Liver (tissue), 9 donors: ENCODE results near the gene TTLL12. TPM values are rescaled to one million over a fixed set of nuclear protein-coding genes. Genes with fewer than 3 reads are reported as not detected.

ENCODE experiments used
- DNase-seq: peaks from one replicate; pipeline ENCODE4 v3.0.0-alpha.2; 2017; ENCODE audit warnings: low spot score
- H3K27ac ChIP-seq, 2 donors: one replicate each; pipeline ENCODE4 v1.7.0; 2013; ENCODE audit warnings: inconsistent platforms in 2 of 2, low read length in 2 of 2, control low read depth in 1 of 2, low read depth in 1 of 2, mild to moderate bottlenecking in 1 of 2
- H3K27me3 ChIP-seq, 4 donors: one replicate each; pipeline versions ENCODE4 v1.6.1 to v1.7.0; 2013; ENCODE audit warnings: low read length in 3 of 4, inconsistent platforms in 1 of 4, mild to moderate bottlenecking in 1 of 4, moderate library complexity in 1 of 4; ENCODE audit not compliant: control insufficient read depth in 4 of 4, insufficient read depth in 4 of 4
- H3K36me3 ChIP-seq, 4 donors: one replicate each; pipeline versions ENCODE4 v1.6.1 to v1.7.0; 2013; ENCODE audit warnings: low read length in 3 of 4, mild to moderate bottlenecking in 3 of 4, low read depth in 1 of 4, moderate library complexity in 1 of 4; ENCODE audit not compliant: control insufficient read depth in 4 of 4, insufficient read depth in 3 of 4
- H3K4me1 ChIP-seq, 4 donors: one replicate each; pipeline versions ENCODE4 v1.6.1 to v1.7.0; 2013; ENCODE audit warnings: low read length in 3 of 4, mild to moderate bottlenecking in 3 of 4, moderate library complexity in 1 of 4; ENCODE audit not compliant: control insufficient read depth in 4 of 4, insufficient read depth in 4 of 4
- H3K4me3 ChIP-seq, 3 donors: one replicate each; pipeline versions ENCODE4 v1.6.1 to v1.7.0; 2013; ENCODE audit warnings: low read length in 3 of 3, control low read depth in 1 of 3, low read depth in 1 of 3, mild to moderate bottlenecking in 1 of 3
- H3K9ac ChIP-seq, 2 donors: one replicate each; pipeline ENCODE4 v1.7.0; 2013; ENCODE audit warnings: low read length in 2 of 2, mild to moderate bottlenecking in 2 of 2, moderate library complexity in 2 of 2, control low read depth in 1 of 2, low read depth in 1 of 2
- H3K9me3 ChIP-seq, 4 donors: one replicate each; pipeline versions ENCODE4 v1.6.1 to v1.7.0; 2013; ENCODE audit warnings: low read length in 3 of 4; ENCODE audit not compliant: control insufficient read depth in 4 of 4
- ATF3 ChIP-seq: IDR thresholded peaks from 2 replicates; pipeline ENCODE4 v1.6.1; 2016; ENCODE audit warnings: antibody characterized with exemption
- CTCF ChIP-seq: fragments of 150-350 bp; IDR thresholded peaks from 2 replicates; pipeline ENCODE4 v1.5.1; 2017; ENCODE audit warnings: improper control_type of control experiment, low read depth, low read length; ENCODE audit not compliant: missing input control
- EGR1 ChIP-seq, 2 donors: IDR thresholded peaks; 2 replicates each; pipeline ENCODE4 v1.6.1; 2016 to 2018; ENCODE audit warnings: antibody characterized with exemption in 2 of 2, low read depth in 2 of 2
- FOXA1 ChIP-seq: IDR thresholded peaks from 2 replicates; pipeline ENCODE4 v1.6.1; 2016; ENCODE audit warnings: antibody characterized with exemption
- HNF4A ChIP-seq, 2 donors: conservative IDR thresholded peaks; 2 replicates each; pipeline ENCODE4 v1.6.1; 2016; ENCODE audit warnings: antibody characterized with exemption in 2 of 2, mild to moderate bottlenecking in 2 of 2
- JUND ChIP-seq, 2 donors: IDR thresholded peaks; 2 replicates each; pipeline ENCODE4 v1.6.1; 2016; ENCODE audit warnings: antibody characterized with exemption in 2 of 2
- MAX ChIP-seq: IDR thresholded peaks from 2 replicates; pipeline ENCODE4 v1.6.1; 2016; ENCODE audit warnings: antibody characterized with exemption
- NR2F2 ChIP-seq: IDR thresholded peaks from 2 replicates; pipeline ENCODE4 v1.6.1; 2016; ENCODE audit warnings: antibody characterized with exemption
- RAD21 ChIP-seq, 2 donors: IDR thresholded peaks; 2 replicates each; pipeline ENCODE4 v1.6.1; 2016; ENCODE audit warnings: antibody characterized with exemption in 2 of 2, mild to moderate bottlenecking in 2 of 2
- REST ChIP-seq: IDR thresholded peaks from 2 replicates; pipeline ENCODE4 v1.6.1; 2016; ENCODE audit warnings: antibody characterized with exemption, mild to moderate bottlenecking
- RXRA ChIP-seq, 2 donors: IDR thresholded peaks; 2 replicates each; pipeline ENCODE4 v1.6.1; 2017 to 2018; ENCODE audit warnings: antibody characterized with exemption in 2 of 2, mild to moderate bottlenecking in 1 of 2
- YY1 ChIP-seq: IDR thresholded peaks from 2 replicates; pipeline ENCODE4 v1.6.1; 2016; ENCODE audit warnings: antibody characterized with exemption, mild to moderate bottlenecking
- WGBS: extraction: QIAGEN DNeasy Blood & Tissue Kit; methylation state at CpG from one replicate; pipeline ENCODE4 v1.1.7; 2013; 5-methylcytosine and 5-hydroxymethylcytosine counted together
- polyA plus RNA-seq, 2 donors: library from polyadenylated mRNA; stranded (reverse) in 1 of 2; unstranded in 1 of 2; fragments of 200-250 nt in 1 of 2; fragments of >200 nt in 1 of 2; fragmentation: Nextera tagmentation in 1 of 2; extraction: Ambion mirVana in 1 of 2; gene quantifications; one replicate each; pipeline versions ENCODE4 v1.2.1 to v1.2.3, GENCODE V29; 2013 to 2015
- total RNA-seq, 2 donors: library from RNA; depleted of rRNA; stranded (reverse); fragments of >200 nt; gene quantifications; one replicate each; pipeline ENCODE4 v1.2.3, GENCODE V29; 2014
- donor health status: healthy.
- donor health status: healthy.
- donor health status: healthy.
- donor health status: healthy.
- donor health status: healthy.

Gene TTLL12
- total and polyA plus RNA-seq, 4 donors, result 13.7 to 43.9 (median 20.5) TPM

GRCh38 chr22:43156413-43156812 is 30.5 kb downstream of the TTLL12 start (continued):
- TF ChIP-seq CTCF (no peak), YY1 (no peak), RXRA (IDR thresholded peaks at IDR 0.05) (no peak), HNF4A (conservative IDR thresholded peaks at IDR 0.05) (no peak)

GRCh38 chr22:43155789-43156188 is 31.1 kb downstream of the TTLL12 start:
- peaks cover 6 to 24% (median 14%) of the 10 kb centered on the region in 4 donors for H3K4me1 ChIP-seq
- no peak overlapping the region for H3K27ac ChIP-seq

More at GRCh38 chr22:43155789-43156188, 31.1 kb downstream of the TTLL12 start:
- Histone ChIP-seq H3K36me3 (no peaks in the 10 kb centered on the region), H3K9me3 (no peaks in the 10 kb centered on the region), H3K4me3 (no peak overlapping the region), H3K9ac (no peak overlapping the region), H3K27me3 (no peaks in the 10 kb centered on the region)
- TF ChIP-seq YY1, result no peak
- no peak for TF ChIP-seq RAD21 (IDR thresholded peaks at IDR 0.05)
- no peak for TF ChIP-seq REST
- no peak for TF ChIP-seq JUND (IDR thresholded peaks at IDR 0.05)
- TF ChIP-seq EGR1 (IDR thresholded peaks at IDR 0.05; ENCODE audit: low read depth in 2 of 2), result no peak
- TF ChIP-seq ATF3, result no peak
- TF ChIP-seq FOXA1, result no peak
- no peak for TF ChIP-seq RXRA (IDR thresholded peaks at IDR 0.05)
- TF ChIP-seq MAX, result no peak
- no peak for TF ChIP-seq NR2F2
- no peak for DNase-seq
- WGBS, result 89% methylated on average over 5 of the region's 5 CpGs
